Hepatic stellate cell (primary cell): Measurements from ENCODE around the gene TNFAIP8.

Experiments used
- DNase-seq: peaks from one replicate; pipeline ENCODE4 v3.0.0; 2011; ENCODE audit warnings: low spot score

Gene TNFAIP8

GRCh38 chr5:119347991-119348390 lies 7.8 kb upstream of the TNFAIP8 start:
- DNase-seq, result no peak

- DNase-seq, result no peak
These were observed 2.6 kb upstream of the TNFAIP8 start for GRCh38 chr5:119353213-119353612.

GRCh38 chr5:119353686-119354366 lies 2.0 kb upstream of the TNFAIP8 start:
- DNase-seq, result no peak

GRCh38 chr5:119354537-119355243 lies 1.1 kb upstream of the TNFAIP8 start:
- DNase-seq, result no peak

GRCh38 chr5:119355244-119355638 lies 578 bp upstream of the TNFAIP8 start:
- DNase-seq, result no peak

- DNase-seq, result no peak
These were observed 881 bp downstream of the TNFAIP8 start for GRCh38 chr5:119356612-119357188.

GRCh38 chr5:119357270-119357669 lies 1.5 kb downstream of the TNFAIP8 start:
- DNase-seq, result no peak

GRCh38 chr5:119357808-119358529 lies 2.1 kb downstream of the TNFAIP8 start:
- DNase-seq, result no peak

- no peak for DNase-seq
These were observed 2.7 kb downstream of the TNFAIP8 start for GRCh38 chr5:119358530-119358900.

- DNase-seq, result no peak
These were observed 3.2 kb downstream of the TNFAIP8 start for GRCh38 chr5:119358901-119359603.

- no peak for DNase-seq
These were observed 4.1 kb downstream of the TNFAIP8 start for GRCh38 chr5:119359737-119360413.

- DNase-seq, result no peak
These were observed 5.2 kb downstream of the TNFAIP8 start for GRCh38 chr5:119360905-119361593.

- no peak for DNase-seq
These were observed 5.8 kb downstream of the TNFAIP8 start for GRCh38 chr5:119361594-119362125.

- no peak for DNase-seq
These were observed 6.9 kb downstream of the TNFAIP8 start for GRCh38 chr5:119362714-119363113.

GRCh38 chr5:119363271-119363670 lies 7.5 kb downstream of the TNFAIP8 start:
- no peak for DNase-seq

GRCh38 chr5:119363936-119364335 lies 8.1 kb downstream of the TNFAIP8 start:
- DNase-seq, result no peak

- DNase-seq, result no peak
These were observed 10.2 kb downstream of the TNFAIP8 start for GRCh38 chr5:119365847-119366539.

GRCh38 chr5:119366540-119366881 lies 10.7 kb downstream of the TNFAIP8 start:
- no peak for DNase-seq

GRCh38 chr5:119367502-119368237 lies 11.9 kb downstream of the TNFAIP8 start:
- DNase-seq, result peak; percentile 36
